Endothelial cell of umbilical vein (primary cell): ENCODE measurements around the gene AATF. TPM values are rescaled to one million over a fixed set of nuclear protein-coding genes. Genes with fewer than 3 reads are reported as not detected.

Experiments used
- BruUV-seq: library from RNA; stranded (reverse); fragments of 400-500 nt; replicated peaks from 2 replicates; lab custom pipeline; 2021; lab: Mats Ljungman, UMichigan
- CTCF ChIA-PET: fragments of 300-600, 350-600 bp; sonication (Branson Sonifier 250); formaldehyde crosslinking; loops from one replicate; lab custom pipeline; 2021; ENCODE audit warnings: antibody characterized with exemption, inconsistent platforms; lab: Charles Lee
- POLR2A ChIA-PET: fragments of 300-600, 350-600 bp; sonication (Branson Sonifier 250); formaldehyde crosslinking; loops from one replicate; lab custom pipeline; 2021; ENCODE audit warnings: antibody characterized with exemption, inconsistent platforms; lab: Charles Lee
- DNase-seq: peaks from one replicate; pipeline ENCODE4 v3.0.0-alpha.2; 2011; ENCODE audit warnings: low read depth, low spot score
- FAIRE-seq: peaks from 2 replicates; lab custom pipeline; 2011; peaks lifted over from hg19 to GRCh38; lab: Jason Lieb, UNC
- H2AFZ ChIP-seq: 2 replicates; pipeline ENCODE4 v1.6.0; 2012; ENCODE audit warnings: low read depth, low read length, control low read depth, inconsistent platforms
- H3K27ac ChIP-seq: 2 replicates; pipeline ENCODE4 v1.5.1; 2011; ENCODE audit warnings: low read depth, mild to moderate bottlenecking, control low read depth, low read length, moderate library complexity; ENCODE audit not compliant: insufficient read depth
- H3K27me3 ChIP-seq, 2 experiments: 2 replicates each; pipeline versions ENCODE4 v1.6.0 to v1.6.1; 2011; ENCODE audit warnings: low read length in 2 of 2, mixed read lengths in 1 of 2; ENCODE audit not compliant: control insufficient read depth in 2 of 2, insufficient read depth in 2 of 2
- H3K36me3 ChIP-seq, 2 experiments: 2 replicates in 1 of 2; 3 replicates in 1 of 2; pipeline ENCODE4 v1.5.1; 2011; ENCODE audit warnings: low read length in 2 of 2, mild to moderate bottlenecking in 1 of 2, moderate library complexity in 1 of 2; ENCODE audit not compliant: control insufficient read depth in 2 of 2, insufficient read depth in 2 of 2; ENCODE audit errors: extremely low read depth in 1 of 2
- H3K4me1 ChIP-seq: 3 replicates; pipeline ENCODE4 v1.5.1; 2011; ENCODE audit warnings: mild to moderate bottlenecking, low read length; ENCODE audit not compliant: control insufficient read depth, insufficient read depth; ENCODE audit errors: extremely low read depth
- H3K4me2 ChIP-seq: 2 replicates; pipeline ENCODE4 v1.6.1; 2011; ENCODE audit warnings: low read length, control low read depth, mixed read lengths; ENCODE audit not compliant: insufficient read depth
- H3K4me3 ChIP-seq, 3 experiments: fragments of 200-600 bp in 1 of 3; sonication (generic), shearing (Covaris generic) in 1 of 3; replicated peaks in 1 of 3; 2 replicates each; pipeline ENCODE4 v1.5.1; 2011 to 2016; ENCODE audit warnings: control low read depth in 3 of 3, low read length in 3 of 3, mild to moderate bottlenecking in 2 of 3, inconsistent platforms in 1 of 3, low read depth in 1 of 3, moderate library complexity in 1 of 3; ENCODE audit not compliant: insufficient read depth in 1 of 3
- H3K79me2 ChIP-seq: 2 replicates; pipeline ENCODE4 v1.6.0; 2012; ENCODE audit warnings: low read length, inconsistent platforms; ENCODE audit not compliant: control insufficient read depth, insufficient read depth
- H3K9ac ChIP-seq: replicated peaks from 2 replicates; pipeline ENCODE3; 2011; ENCODE audit warnings: low read length, control low read depth; ENCODE audit not compliant: insufficient read depth; ENCODE audit errors: extremely low read depth
- H3K9me1 ChIP-seq: replicated peaks from 3 replicates; pipeline ENCODE4 v1.6.0; 2011; ENCODE audit warnings: mild to moderate bottlenecking, low read length; ENCODE audit not compliant: control insufficient read depth, insufficient read depth; ENCODE audit errors: extremely low read depth
- H3K9me3 ChIP-seq: replicated peaks from 2 replicates; pipeline ENCODE4 v1.5.1; 2012; ENCODE audit warnings: low read length, inconsistent platforms; ENCODE audit not compliant: control insufficient read depth, insufficient read depth
- H4K20me1 ChIP-seq: replicated peaks from 2 replicates; pipeline ENCODE3; 2011; ENCODE audit warnings: mild to moderate bottlenecking, low read length; ENCODE audit not compliant: control insufficient read depth, insufficient read depth; ENCODE audit errors: extremely low read depth
- EZH2 ChIP-seq: IDR thresholded peaks from 2 replicates; pipeline ENCODE4 v1.6.1; 2012; ENCODE audit warnings: borderline replicate concordance, low read depth, mild to moderate bottlenecking, moderate library complexity, low read length, inconsistent platforms; ENCODE audit not compliant: severe bottlenecking
- JUN ChIP-seq: IDR thresholded peaks from 2 replicates; pipeline ENCODE4 v1.6.1; 2011; ENCODE audit warnings: borderline replicate concordance, low read depth; ENCODE audit not compliant: insufficient read length, insufficient read depth
- POLR2A ChIP-seq: IDR thresholded peaks from 2 replicates; pipeline ENCODE4 v1.6.1; 2012; ENCODE audit warnings: low read depth, mild to moderate bottlenecking, control low read depth, low read length
- dilution Hi-C: fragments of 300-500 bp; cut with MboI; formaldehyde crosslinking; loops from one replicate; pipeline ENCODE4 v1.15.0; 2019; ENCODE audit warnings: low sequenced_read_pairs; ENCODE audit not compliant: extremely low pct_ligation_motif_present
- intact Hi-C: fragments of 100-400 bp; cut with micrococcal nuclease; formaldehyde crosslinking; loops from one replicate; pipeline ENCODE4 v1.10.0; 2022
- polyA plus RNA-seq, 4 experiments: library from polyadenylated mRNA; depleted of rRNA in 3 of 4; stranded (reverse) in 3 of 4; unstranded in 1 of 4; fragments of >200 nt; gene quantifications; 2 replicates each; pipeline versions ENCODE4 v1.2.1 to v1.2.3, GENCODE V29; 2011 to 2012; ENCODE audit warnings: missing spikeins in 1 of 4
- total RNA-seq: library from RNA; stranded (reverse); gene quantifications from 2 replicates; pipeline ENCODE4 v1.2.3, GENCODE V29; 2021

The AATF gene
- total and polyA plus RNA-seq, 2 donors (not counting 3 experiments of a cell fraction or from before 2014, with no cell fraction given), result 15.7 to 47.2 TPM

DNA sequence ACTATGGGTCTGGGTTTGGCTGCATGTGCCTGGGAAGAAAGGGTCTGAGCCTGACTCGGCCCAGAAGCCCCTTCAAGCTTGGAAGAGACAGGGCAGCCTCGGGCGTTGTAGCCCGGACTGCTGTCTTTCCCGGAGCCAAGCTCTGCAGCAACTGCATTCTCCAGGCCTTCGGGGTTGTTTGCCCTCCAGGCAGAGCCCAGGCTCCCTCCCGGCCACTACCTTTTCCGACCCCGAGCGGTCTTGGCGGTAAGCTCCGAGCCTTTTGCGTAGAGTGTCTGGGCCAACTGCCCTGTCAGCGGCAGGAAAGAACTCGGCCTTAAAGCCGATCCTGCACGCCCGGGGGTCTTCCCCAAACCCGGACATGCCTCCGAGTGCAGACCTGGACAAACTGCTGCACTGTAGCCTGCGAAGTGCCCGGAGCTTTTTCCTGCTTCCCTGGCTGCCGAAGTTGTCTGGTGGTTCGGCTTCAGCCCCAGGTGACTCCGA, 10.1 kb upstream of the AATF start:
- CTCF ChIA-PET, result interaction anchor here (0.9 to 1.8 kb wide), 3 partner anchors 11 to 109 kb away, joined by 3 to 8 read pairs (median 5); partner anchors contain the start of gene AATF
- Histone ChIP-seq H3K79me2 (no peaks in the 10 kb centered on the region), H3K9me1 (no peaks in the 10 kb centered on the region), H2AFZ (no peak overlapping the region), H3K36me3 (no peaks in the 10 kb centered on the region), H4K20me1 (no peaks in the 10 kb centered on the region), H3K9me3 (no peaks in the 10 kb centered on the region), H3K4me1 (peaks cover 12% of the 10 kb centered on the region), H3K9ac (no peak overlapping the region), H3K27ac (no peak overlapping the region), H3K4me2 (no peak overlapping the region), H3K27me3 (peaks cover 94 to 100% of the 10 kb centered on the region in 2 experiments), H3K4me3 (no peak overlapping the region)
- POLR2A ChIA-PET, result no interaction called here
- no TSS peak for BruUV-seq
- TF ChIP-seq EZH2 (peak; percentile 99), POLR2A (no peak)
- FAIRE-seq, result no peak
- dilution Hi-C loops, result no loop called here
- no peak for DNase-seq
- intact Hi-C loops, result no loop called here

DNA sequence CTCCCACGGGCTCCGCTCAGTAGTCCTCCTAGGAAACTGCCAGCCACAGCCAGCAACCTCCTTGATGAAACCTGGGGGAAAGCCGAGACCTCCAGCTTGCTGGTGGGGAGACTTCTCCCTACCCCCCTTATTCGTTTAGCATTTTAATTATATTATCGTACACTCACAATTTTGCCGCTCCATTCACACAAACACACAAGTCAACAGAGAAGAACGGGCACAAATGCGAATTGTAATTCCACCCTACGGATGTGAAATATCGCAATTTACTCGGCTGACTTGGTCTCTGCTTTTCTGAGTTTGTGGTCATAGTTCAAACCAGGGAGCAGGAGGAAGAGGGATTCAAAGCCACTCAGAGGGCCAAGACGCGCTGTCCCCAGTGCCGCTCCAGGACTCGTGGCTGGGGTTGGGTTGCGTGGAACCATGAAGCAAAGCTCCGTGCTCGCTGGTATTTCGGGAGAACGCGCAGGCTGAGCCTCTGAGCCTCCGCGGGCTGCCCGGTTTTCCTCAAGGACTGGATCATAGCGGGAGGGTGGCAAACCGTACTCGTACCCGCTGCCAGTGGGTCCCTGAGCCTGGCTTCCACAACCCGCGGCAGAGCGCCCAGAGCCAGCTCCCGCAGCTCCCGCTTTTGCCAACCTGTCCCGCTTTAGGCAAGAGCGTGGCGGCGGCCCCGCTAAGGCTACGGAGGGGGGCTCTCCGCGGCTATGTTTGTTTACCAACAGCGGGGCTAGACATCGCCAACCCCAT, 9.5 kb upstream of the AATF start:
- Histone ChIP-seq H3K36me3 (no peaks in the 10 kb centered on the region), H3K27ac (no peak overlapping the region), H2AFZ (no peak overlapping the region), H3K4me3 (no peak overlapping the region), H3K27me3 (peaks cover 92 to 100% of the 10 kb centered on the region in 2 experiments), H3K4me1 (peaks cover 12% of the 10 kb centered on the region), H3K4me2 (no peak overlapping the region), H3K9ac (no peak overlapping the region), H4K20me1 (no peaks in the 10 kb centered on the region), H3K79me2 (no peaks in the 10 kb centered on the region), H3K9me3 (no peaks in the 10 kb centered on the region), H3K9me1 (no peaks in the 10 kb centered on the region)
- ChIA-PET CTCF (interaction anchor here (0.9 to 1.8 kb wide), 3 partner anchors 10 to 109 kb away, joined by 3 to 8 read pairs (median 5); partner anchors contain the start of gene AATF), POLR2A (no interaction called here)
- intact Hi-C loops, result no loop called here
- BruUV-seq, result no TSS peak
- TF ChIP-seq EZH2 (peak; percentile 96), JUN (no peak)
- FAIRE-seq (no peak), DNase-seq (no peak)
- dilution Hi-C loops, result no loop called here
